Smooth muscle cell of the coronary artery (primary cell): Measurements from ENCODE around the gene SELENOW. TPM values are rescaled to one million over a fixed set of nuclear protein-coding genes. Genes with fewer than 3 reads are reported as not detected.

ENCODE experiments used
- total RNA-seq: library from RNA; depleted of rRNA; stranded (reverse); fragments of >200 nt; gene quantifications from 2 replicates; pipeline ENCODE4 v1.2.3, GENCODE V29; 2014; ENCODE audit warnings: low replicate concordance

The SELENOW gene
- total RNA-seq: 68.6 and 209 TPM in 2 replicates

DNA sequence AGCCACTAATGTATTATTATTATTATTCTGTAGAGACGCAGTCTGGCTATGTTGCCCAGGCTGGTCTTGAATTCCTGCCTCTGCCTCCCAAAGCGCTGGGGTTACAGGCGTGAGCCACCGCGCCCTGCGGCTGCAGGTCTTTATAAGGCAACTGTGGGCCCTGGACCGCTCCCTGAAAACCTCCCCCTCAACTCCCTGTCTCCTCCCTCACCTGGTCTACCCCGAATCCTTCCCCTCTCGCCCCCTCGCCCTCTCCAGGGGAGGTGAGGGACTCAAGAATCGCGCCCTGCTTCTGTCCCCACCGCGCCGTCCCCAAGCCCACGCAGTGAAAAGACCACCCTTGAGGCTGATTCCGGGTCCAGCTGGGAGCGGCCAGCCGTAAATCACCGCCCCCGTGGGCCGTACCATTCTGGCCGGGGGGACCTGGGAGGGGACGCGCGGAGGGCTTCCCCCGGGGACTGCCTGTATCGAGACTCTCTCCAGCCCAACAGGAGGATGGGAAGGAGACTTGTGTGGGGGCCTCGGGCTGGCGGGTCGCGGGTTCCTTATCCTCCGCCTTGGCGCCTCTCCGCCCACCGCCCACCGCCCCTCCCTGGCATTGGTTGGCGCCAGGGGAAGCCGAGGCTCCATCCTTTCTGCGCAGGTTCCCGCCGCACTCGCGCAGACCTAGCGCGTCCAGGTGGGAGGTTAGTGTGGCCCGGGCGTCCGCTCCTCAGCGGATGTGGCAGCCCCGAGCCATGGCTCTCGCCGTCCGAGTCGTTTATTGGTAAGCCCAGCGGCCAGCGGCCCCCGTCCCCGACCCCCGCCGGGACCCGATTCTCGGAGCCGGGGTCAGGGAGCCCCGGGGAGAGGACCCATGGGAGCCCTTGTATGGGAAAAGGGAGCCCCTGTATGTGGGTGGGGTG, at the start of gene SELENOW:
TSS of gene SELENOW (plus strand) at position 655 of the 905 bp plus-strand sequence. CDS start at position 738, 83 bp downstream.

GRCh38 chr19:47745010-47745901, 33.2 kb upstream of the SELENOW start, which contains the start of gene NOP53:
Gene NOP53, plus strand, starts transcription at chr19:47745546. Its CDS starts 14 bp downstream, at chr19:47745560.

DNA sequence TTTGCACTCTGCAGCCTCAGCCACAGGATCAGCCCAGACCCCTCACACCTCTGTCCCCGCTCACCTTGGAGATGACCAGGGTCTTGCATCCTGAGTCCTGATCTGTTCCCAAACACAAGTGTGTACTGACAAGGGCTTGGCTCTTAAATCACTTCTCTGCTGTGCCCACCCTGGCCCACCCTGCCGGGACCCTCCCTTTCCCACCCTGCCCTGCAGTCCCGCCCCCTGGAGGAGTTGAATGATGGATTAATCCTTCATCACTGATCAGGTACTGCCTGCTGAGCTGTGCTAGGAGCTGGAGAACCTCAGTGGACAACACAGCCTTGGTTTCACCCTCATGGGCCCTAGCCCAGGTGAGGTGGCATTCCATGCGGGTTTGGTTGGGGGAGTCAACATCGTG, 25.9 kb downstream of the SELENOW start, which contains the start of gene TPRX1:
TSS of gene TPRX1 (minus strand) at position 101 of the 400 bp plus-strand sequence. CDS start at position 89, 12 bp downstream.

DNA sequence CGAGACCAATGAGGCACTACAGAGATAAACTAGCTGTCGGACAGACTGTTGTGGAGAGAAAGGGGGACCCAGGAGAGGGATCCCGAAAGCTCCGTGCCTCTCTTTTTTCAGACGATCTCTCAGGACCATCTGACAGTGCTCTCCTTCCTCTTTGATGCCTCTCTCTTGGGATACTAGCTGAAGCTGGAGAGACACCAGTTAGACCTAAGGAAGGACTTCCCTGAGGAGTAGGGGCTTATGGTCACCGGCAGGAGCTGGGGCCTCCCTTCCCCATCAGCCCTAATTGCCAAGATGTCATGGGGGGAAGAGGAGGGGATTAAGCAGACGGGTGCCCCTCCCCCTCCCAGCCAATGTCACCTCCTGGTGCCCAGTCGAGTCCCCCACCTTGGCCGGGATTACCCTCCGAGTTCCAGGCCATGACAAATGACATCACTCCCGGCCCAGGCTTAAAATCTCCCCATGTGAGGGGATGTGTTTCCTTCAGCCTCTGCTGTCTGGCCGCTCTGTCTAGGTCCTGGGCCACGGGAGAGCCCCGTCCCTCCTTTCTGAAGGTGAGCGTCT, 43.0 kb downstream of the SELENOW start, which contains the start of gene CRX:
TSS of gene CRX (plus strand) at position 478 of the 561 bp plus-strand sequence. CDS start 12,507 bp downstream, outside the sequence.

Other genes with a start within 250 kb of the SELENOW start
- under 0.01 TPM in 1 of 2 replicates, not detected in the other for gene ZNF541, start 205.6 kb upstream of the SELENOW start, total RNA-seq
- 0.82 and 2.8 TPM in 2 replicates for gene BICRA, start 169.6 kb upstream of the SELENOW start, total RNA-seq
- 95.6 and 106 TPM in 2 replicates for gene EHD2, start 65.3 kb upstream of the SELENOW start, total RNA-seq
- gene NOP53, start 33.2 kb upstream of the SELENOW start, total RNA-seq: 50.9 and 70.0 TPM in 2 replicates
- not detected in 2 replicates for gene TPRX1, start 25.8 kb downstream of the SELENOW start, total RNA-seq
- gene CRX, start 43.2 kb downstream of the SELENOW start, total RNA-seq: not detected in 2 replicates
- not detected in 2 replicates for gene TPRX2, start 80.5 kb downstream of the SELENOW start, total RNA-seq
- not detected in 2 replicates for gene SULT2A1, start 107.6 kb downstream of the SELENOW start, total RNA-seq
- gene BSPH1, start 213.5 kb downstream of the SELENOW start, total RNA-seq: not detected in 2 replicates
- gene ELSPBP1, start 215.9 kb downstream of the SELENOW start, total RNA-seq: not detected in 2 replicates